Astrocyte (in vitro differentiated cells and primary cell): ENCODE data around the gene CTTN. TPM values are rescaled to one million over a fixed set of nuclear protein-coding genes. Genes with fewer than 3 reads are reported as not detected.

Source experiments
- DNase-seq: peaks from one replicate; pipeline ENCODE4 v3.0.0-alpha.2; 2010; ENCODE audit warnings: low read depth
- FAIRE-seq: peaks from 2 replicates; lab custom pipeline; 2011; peaks lifted over from hg19 to GRCh38; lab: Jason Lieb, UNC
- H2AFZ ChIP-seq: 2 replicates; pipeline ENCODE4 v1.6.0; 2012; ENCODE audit warnings: low read depth, low read length, inconsistent platforms
- H3K27ac ChIP-seq: 2 replicates; pipeline ENCODE4 v1.5.1; 2011; ENCODE audit warnings: low read depth, low read length, inconsistent platforms
- H3K27me3 ChIP-seq: 2 replicates; pipeline ENCODE4 v1.6.0; 2011; ENCODE audit warnings: low read length, inconsistent platforms; ENCODE audit not compliant: insufficient read depth
- H3K36me3 ChIP-seq: 2 replicates; pipeline ENCODE4 v1.5.1; 2011; ENCODE audit warnings: low read length, inconsistent platforms; ENCODE audit not compliant: insufficient read depth
- H3K4me1 ChIP-seq: 2 replicates; pipeline ENCODE4 v1.5.1; 2011; ENCODE audit warnings: low read length, inconsistent platforms; ENCODE audit not compliant: insufficient read depth
- H3K4me2 ChIP-seq: 2 replicates; pipeline ENCODE4 v1.6.0; 2012; ENCODE audit warnings: low read length, inconsistent platforms
- H3K4me3 ChIP-seq: 2 replicates; pipeline ENCODE4 v1.5.1; 2011; ENCODE audit warnings: low read depth, mild to moderate bottlenecking, low read length, inconsistent platforms; ENCODE audit not compliant: insufficient read depth
- H3K79me2 ChIP-seq: 2 replicates; pipeline ENCODE4 v1.6.0; 2012; ENCODE audit warnings: mild to moderate bottlenecking, low read length, inconsistent platforms; ENCODE audit not compliant: insufficient read depth
- H3K9ac ChIP-seq: 2 replicates; pipeline ENCODE4 v1.6.0; 2012; ENCODE audit warnings: mild to moderate bottlenecking, low read length, inconsistent platforms
- H3K9me3 ChIP-seq: 2 replicates; pipeline ENCODE4 v1.5.1; 2012; ENCODE audit warnings: low read depth, mild to moderate bottlenecking, low read length, inconsistent platforms; ENCODE audit not compliant: insufficient read depth
- H4K20me1 ChIP-seq: 2 replicates; pipeline ENCODE4 v1.6.0; 2012; ENCODE audit warnings: low read length, inconsistent platforms; ENCODE audit not compliant: insufficient read depth
- H3K27ac Mint-ChIP-seq: one replicate; pipeline ENCODE4 v1.8.0; 2021; ENCODE audit warnings: mild to moderate bottlenecking, mixed read lengths; ENCODE audit not compliant: unreplicated experiment
- H3K27me3 Mint-ChIP-seq: one replicate; pipeline ENCODE4 v1.8.0; 2021; ENCODE audit warnings: low read depth, mixed read lengths; ENCODE audit not compliant: unreplicated experiment
- H3K36me3 Mint-ChIP-seq: one replicate; pipeline ENCODE4 v1.8.0; 2021; ENCODE audit warnings: low read depth, mixed read lengths; ENCODE audit not compliant: unreplicated experiment
- H3K4me1 Mint-ChIP-seq: one replicate; pipeline ENCODE4 v1.8.0; 2021; ENCODE audit warnings: low read depth, mixed read lengths; ENCODE audit not compliant: unreplicated experiment
- H3K4me3 Mint-ChIP-seq: one replicate; pipeline ENCODE4 v1.8.0; 2021; ENCODE audit warnings: mild to moderate bottlenecking, moderate library complexity, mixed read lengths; ENCODE audit not compliant: unreplicated experiment
- H3K9me3 Mint-ChIP-seq: one replicate; pipeline ENCODE4 v1.8.0; 2021; ENCODE audit warnings: mild to moderate bottlenecking, mixed read lengths; ENCODE audit not compliant: unreplicated experiment
- EZH2 ChIP-seq: IDR thresholded peaks from 2 replicates; pipeline ENCODE4 v1.6.1; 2012; ENCODE audit warnings: mild to moderate bottlenecking, low read length, inconsistent platforms; ENCODE audit not compliant: insufficient read depth
- total RNA-seq: library from RNA; stranded (reverse); gene quantifications from 2 replicates; pipeline ENCODE4 v1.2.1, GENCODE V29; 2021
- TF ChIP-seq, protein P1 (sequence below): IDR thresholded peaks from 2 replicates; pipeline ENCODE4 v1.5.1; 2011; ENCODE audit warnings: low read depth, mild to moderate bottlenecking, inconsistent platforms, low read length, moderate library complexity; ENCODE audit not compliant: insufficient read depth

CTTN gene
- total RNA-seq, 1 donor from 2014 or later, result 344 TPM

DNA sequence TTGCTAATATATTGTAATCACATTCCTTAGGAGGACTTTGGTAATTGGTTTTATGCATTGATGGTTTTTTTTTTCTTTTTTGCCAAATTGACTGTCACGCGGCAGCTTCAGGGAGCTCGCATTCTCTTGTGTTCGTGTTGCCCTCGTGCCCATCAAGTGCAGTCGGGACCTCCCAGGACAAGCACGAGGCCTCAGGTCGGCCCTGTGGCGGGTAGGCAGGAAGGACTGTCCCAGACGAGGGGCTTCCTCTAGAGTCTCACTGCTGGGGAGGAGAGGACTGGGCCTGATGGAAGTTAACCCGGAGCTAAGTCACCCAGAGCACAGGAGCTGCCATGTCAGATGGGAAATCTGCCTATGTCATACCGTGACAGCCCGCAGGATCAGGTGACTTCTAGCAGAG lies 37.0 kb downstream of the CTTN start:
- no peak for TF ChIP-seq EZH2
- TF ChIP-seq, protein P1, sequence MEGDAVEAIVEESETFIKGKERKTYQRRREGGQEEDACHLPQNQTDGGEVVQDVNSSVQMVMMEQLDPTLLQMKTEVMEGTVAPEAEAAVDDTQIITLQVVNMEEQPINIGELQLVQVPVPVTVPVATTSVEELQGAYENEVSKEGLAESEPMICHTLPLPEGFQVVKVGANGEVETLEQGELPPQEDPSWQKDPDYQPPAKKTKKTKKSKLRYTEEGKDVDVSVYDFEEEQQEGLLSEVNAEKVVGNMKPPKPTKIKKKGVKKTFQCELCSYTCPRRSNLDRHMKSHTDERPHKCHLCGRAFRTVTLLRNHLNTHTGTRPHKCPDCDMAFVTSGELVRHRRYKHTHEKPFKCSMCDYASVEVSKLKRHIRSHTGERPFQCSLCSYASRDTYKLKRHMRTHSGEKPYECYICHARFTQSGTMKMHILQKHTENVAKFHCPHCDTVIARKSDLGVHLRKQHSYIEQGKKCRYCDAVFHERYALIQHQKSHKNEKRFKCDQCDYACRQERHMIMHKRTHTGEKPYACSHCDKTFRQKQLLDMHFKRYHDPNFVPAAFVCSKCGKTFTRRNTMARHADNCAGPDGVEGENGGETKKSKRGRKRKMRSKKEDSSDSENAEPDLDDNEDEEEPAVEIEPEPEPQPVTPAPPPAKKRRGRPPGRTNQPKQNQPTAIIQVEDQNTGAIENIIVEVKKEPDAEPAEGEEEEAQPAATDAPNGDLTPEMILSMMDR, result no peak
- Histone ChIP-seq H3K27ac (no peak overlapping the region), H3K4me1 (no peaks in the 10 kb centered on the region), H3K36me3 (peaks cover 46% of the 10 kb centered on the region), H4K20me1 (peaks cover 78% of the 10 kb centered on the region), H3K9me3 (no peaks in the 10 kb centered on the region), H3K27me3 (no peaks in the 10 kb centered on the region), H3K79me2 (peaks cover under 1% of the 10 kb centered on the region), H3K4me2 (no peak overlapping the region), H3K9ac (no peak overlapping the region), H3K4me3 (no peak overlapping the region), H2AFZ (no peak overlapping the region)
- H3K27me3 Mint-ChIP-seq, result no peaks in the 10 kb centered on the region
- H3K27ac Mint-ChIP-seq, result no peak overlapping the region
- DNase-seq (no peak), FAIRE-seq (no peak)
- peaks cover 4% of the 10 kb centered on the region for H3K4me1 Mint-ChIP-seq
- no peak overlapping the region for H3K4me3 Mint-ChIP-seq
- no peaks in the 10 kb centered on the region for H3K9me3 Mint-ChIP-seq
- H3K36me3 Mint-ChIP-seq, result peaks cover 42% of the 10 kb centered on the region

DNA sequence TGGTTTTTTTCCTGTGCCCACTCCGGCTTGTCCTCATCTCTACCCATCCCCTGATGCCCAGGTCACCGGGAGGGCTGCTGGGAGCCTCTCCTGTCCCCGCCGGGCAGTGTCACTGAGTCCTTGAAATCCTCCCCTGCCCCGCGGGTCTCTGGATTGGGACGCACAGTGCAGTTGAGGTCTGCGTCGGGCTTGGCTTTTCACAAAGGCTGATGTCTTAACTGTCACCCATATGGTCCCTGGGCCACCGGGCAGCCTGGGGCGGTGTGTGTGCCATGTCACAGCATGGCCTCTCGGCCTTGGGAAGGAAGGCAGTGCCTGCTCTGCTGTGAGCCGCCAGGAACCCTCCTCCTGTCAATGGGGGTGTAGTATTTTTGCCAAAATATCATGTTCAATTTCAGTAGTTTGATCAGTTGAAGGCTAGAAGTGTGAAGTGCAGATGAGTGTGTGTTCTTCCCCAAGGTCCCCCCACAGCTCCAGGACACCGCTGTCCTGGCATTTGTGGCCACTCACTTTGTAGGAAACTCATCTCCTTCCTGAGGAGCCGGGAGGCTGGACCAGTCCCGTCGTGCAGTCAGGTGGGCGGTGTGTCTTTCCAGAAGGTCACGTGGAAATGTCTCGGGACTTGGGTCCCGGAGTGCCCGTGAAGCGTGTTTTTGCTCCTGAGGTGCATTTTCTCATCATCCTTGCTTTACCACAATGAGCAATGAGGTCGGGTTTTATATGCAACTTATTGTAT lies 37.6 kb downstream of the CTTN start:
- FAIRE-seq (no peak), DNase-seq (no peak)
- Histone ChIP-seq H2AFZ (no peak overlapping the region), H3K27me3 (no peaks in the 10 kb centered on the region), H3K4me3 (no peak overlapping the region), H3K9me3 (no peaks in the 10 kb centered on the region), H3K4me2 (no peak overlapping the region), H3K79me2 (no peaks in the 10 kb centered on the region), H3K4me1 (no peaks in the 10 kb centered on the region), H4K20me1 (peaks cover 73% of the 10 kb centered on the region), H3K27ac (no peak overlapping the region), H3K36me3 (peaks cover 42% of the 10 kb centered on the region), H3K9ac (no peak overlapping the region)
- H3K27ac Mint-ChIP-seq, result no peak overlapping the region
- no peaks in the 10 kb centered on the region for H3K9me3 Mint-ChIP-seq
- TF ChIP-seq EZH2, result no peak
- TF ChIP-seq, protein P1, result no peak
- H3K27me3 Mint-ChIP-seq, result no peaks in the 10 kb centered on the region
- peaks cover 38% of the 10 kb centered on the region for H3K36me3 Mint-ChIP-seq
- H3K4me1 Mint-ChIP-seq, result no peaks in the 10 kb centered on the region
- no peak overlapping the region for H3K4me3 Mint-ChIP-seq

DNA sequence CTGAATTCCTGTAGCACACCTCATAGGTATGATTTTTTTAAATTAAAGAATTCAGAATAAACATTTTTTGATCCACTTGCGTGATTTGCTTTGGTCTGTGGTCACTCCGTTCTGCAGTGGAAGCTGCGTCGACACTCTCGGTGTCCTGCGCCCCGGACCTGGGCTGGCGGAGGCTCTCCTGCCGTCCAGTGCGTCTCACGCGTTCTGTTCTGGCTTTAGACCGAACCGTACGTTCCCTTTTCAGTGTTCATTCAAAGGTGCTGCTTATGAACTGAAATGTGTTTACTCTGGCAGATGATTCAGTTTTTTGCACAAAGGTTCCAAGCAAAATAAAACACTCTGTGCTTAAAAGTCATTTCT lies 38.2 kb downstream of the CTTN start:
- Histone ChIP-seq H3K27me3 (no peaks in the 10 kb centered on the region), H3K9me3 (no peaks in the 10 kb centered on the region), H3K4me1 (no peaks in the 10 kb centered on the region), H3K27ac (no peak overlapping the region), H4K20me1 (peaks cover 67% of the 10 kb centered on the region), H3K4me2 (no peak overlapping the region), H2AFZ (no peak overlapping the region), H3K79me2 (no peaks in the 10 kb centered on the region), H3K36me3 (peaks cover 44% of the 10 kb centered on the region), H3K9ac (no peak overlapping the region), H3K4me3 (no peak overlapping the region)
- DNase-seq (no peak), FAIRE-seq (no peak)
- Mint-ChIP-seq H3K4me3 (no peak overlapping the region), H3K27me3 (no peaks in the 10 kb centered on the region), H3K9me3 (no peaks in the 10 kb centered on the region), H3K36me3 (peaks cover 39% of the 10 kb centered on the region), H3K4me1 (no peaks in the 10 kb centered on the region), H3K27ac (no peak overlapping the region)
- TF ChIP-seq EZH2, result no peak
- TF ChIP-seq, protein P1, result no peak
